AG10803 (cell line): Measurements from ENCODE around the gene CDC42.

ENCODE experiments used
- DNase-seq: peaks from one replicate; pipeline ENCODE4 v3.0.0; 2010; ENCODE audit warnings: low read depth
- H3K4me3 ChIP-seq: 2 replicates; pipeline ENCODE4 v1.5.1; 2011; ENCODE audit warnings: mild to moderate bottlenecking, low read length, control low read depth
- TF ChIP-seq, protein P1 (sequence below): conservative IDR thresholded peaks from 2 replicates; pipeline ENCODE4 v1.5.1; 2011; ENCODE audit warnings: mild to moderate bottlenecking, low read length, control low read depth, inconsistent platforms

Gene CDC42

DNA sequence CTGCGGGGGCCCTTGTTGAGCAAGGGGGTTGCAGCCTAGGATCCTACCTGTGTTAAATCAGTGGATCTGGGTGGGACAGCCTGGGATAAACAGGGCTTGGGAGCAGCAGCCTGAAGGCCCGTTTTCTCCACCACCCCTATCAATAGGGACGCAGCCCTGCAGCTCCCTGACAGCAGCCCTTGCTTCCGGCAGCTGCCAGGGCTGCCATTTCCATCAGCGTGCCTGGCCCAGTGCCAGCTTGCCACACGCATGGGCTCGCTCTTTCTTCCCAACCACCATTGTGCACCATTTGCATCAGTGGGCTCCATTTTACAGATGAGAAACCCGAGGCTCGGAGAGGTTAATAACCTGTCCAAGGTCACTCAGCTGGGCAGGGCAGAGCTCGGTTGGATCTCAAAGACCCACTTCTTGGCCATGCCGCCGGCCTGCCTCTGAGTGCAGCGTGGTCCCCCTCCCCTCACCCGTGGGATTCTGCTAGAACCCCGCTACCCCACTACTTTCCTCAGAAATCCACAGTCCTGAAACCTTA lies 86.6 kb downstream of the CDC42 start:
- no peak for DNase-seq
- TF ChIP-seq, protein P1, sequence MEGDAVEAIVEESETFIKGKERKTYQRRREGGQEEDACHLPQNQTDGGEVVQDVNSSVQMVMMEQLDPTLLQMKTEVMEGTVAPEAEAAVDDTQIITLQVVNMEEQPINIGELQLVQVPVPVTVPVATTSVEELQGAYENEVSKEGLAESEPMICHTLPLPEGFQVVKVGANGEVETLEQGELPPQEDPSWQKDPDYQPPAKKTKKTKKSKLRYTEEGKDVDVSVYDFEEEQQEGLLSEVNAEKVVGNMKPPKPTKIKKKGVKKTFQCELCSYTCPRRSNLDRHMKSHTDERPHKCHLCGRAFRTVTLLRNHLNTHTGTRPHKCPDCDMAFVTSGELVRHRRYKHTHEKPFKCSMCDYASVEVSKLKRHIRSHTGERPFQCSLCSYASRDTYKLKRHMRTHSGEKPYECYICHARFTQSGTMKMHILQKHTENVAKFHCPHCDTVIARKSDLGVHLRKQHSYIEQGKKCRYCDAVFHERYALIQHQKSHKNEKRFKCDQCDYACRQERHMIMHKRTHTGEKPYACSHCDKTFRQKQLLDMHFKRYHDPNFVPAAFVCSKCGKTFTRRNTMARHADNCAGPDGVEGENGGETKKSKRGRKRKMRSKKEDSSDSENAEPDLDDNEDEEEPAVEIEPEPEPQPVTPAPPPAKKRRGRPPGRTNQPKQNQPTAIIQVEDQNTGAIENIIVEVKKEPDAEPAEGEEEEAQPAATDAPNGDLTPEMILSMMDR, result no peak
- no peak overlapping the region for H3K4me3 ChIP-seq

DNA sequence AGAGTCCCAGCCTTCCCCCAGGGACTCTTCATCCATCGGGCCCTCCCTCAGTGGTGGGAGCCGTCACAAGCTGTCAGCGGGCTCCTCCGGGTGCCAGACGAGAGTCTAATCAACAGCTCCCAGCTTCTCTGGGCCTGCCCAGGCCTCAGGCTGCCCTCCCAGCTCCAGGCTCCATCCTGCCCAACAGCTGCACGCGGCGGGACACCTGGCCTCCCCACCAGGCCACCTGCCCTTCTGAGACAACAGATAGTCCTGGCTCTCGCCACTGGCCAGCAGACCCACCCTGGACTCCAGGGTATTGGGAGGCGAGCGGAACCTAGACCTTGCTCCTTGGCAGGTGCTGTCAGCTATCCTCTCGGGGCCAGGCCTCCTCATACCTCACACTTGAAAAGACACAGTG lies 87.3 kb downstream of the CDC42 start:
- DNase-seq, result no peak
- TF ChIP-seq, protein P1, result no peak
- no peak overlapping the region for H3K4me3 ChIP-seq
